ENCODE data around the gene ODF2. TPM values are rescaled to one million over a fixed set of nuclear protein-coding genes. Genes with fewer than 3 reads are reported as not detected.

The ODF2 gene
- total RNA-seq, 4 donors from 2014 or later, result 13.2 to 62.3 (median 19.8) TPM

GRCh38 chr9:128532581-128532980, 76.8 kb downstream of the ODF2 start:
- no peak overlapping the region for H3K4me3 ChIP-seq
- TF ChIP-seq EP300 (IDR thresholded peaks at IDR 0.05; ENCODE audit: low read depth) (no peak), POLR2AphosphoS5 (IDR thresholded peaks at IDR 0.05) (no peak), POLR2A (IDR thresholded peaks at IDR 0.05) (no peak)
- TF ChIP-seq, protein P1, sequence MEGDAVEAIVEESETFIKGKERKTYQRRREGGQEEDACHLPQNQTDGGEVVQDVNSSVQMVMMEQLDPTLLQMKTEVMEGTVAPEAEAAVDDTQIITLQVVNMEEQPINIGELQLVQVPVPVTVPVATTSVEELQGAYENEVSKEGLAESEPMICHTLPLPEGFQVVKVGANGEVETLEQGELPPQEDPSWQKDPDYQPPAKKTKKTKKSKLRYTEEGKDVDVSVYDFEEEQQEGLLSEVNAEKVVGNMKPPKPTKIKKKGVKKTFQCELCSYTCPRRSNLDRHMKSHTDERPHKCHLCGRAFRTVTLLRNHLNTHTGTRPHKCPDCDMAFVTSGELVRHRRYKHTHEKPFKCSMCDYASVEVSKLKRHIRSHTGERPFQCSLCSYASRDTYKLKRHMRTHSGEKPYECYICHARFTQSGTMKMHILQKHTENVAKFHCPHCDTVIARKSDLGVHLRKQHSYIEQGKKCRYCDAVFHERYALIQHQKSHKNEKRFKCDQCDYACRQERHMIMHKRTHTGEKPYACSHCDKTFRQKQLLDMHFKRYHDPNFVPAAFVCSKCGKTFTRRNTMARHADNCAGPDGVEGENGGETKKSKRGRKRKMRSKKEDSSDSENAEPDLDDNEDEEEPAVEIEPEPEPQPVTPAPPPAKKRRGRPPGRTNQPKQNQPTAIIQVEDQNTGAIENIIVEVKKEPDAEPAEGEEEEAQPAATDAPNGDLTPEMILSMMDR (IDR thresholded peaks at IDR 0.05), result no peak
- DNase-seq, result no peak
- in situ Hi-C loops (cut with MboI; ENCODE audit: low pct_ligation_motif_present in 1 of 4, low pct_unique_long_range_greater_than_20kb in 1 of 4, low sequenced_read_pairs in 3 of 4) (no loop called here), intact Hi-C loops (cut with DNase I; ENCODE audit: low total_unique reads) (no loop called here)
- H3K36me3 ChIP-seq, result peaks cover 0 to 70% (median 22%) of the 10 kb centered on the region in 4 donors
- no peaks in the 10 kb centered on the region for H3K9me3 ChIP-seq
- H3K4me1 ChIP-seq, result no peaks in the 10 kb centered on the region
- no peaks in the 10 kb centered on the region for H3K27me3 ChIP-seq
- no peak overlapping the region for H3K27ac ChIP-seq
- WGBS, 2 donors (ENCODE audit: low coverage in 1 of 2), result 95 to 100% methylated on average over 3 to 4 of the region's 4 CpGs

- intact Hi-C loops (cut with DNase I; ENCODE audit: low total_unique reads), result no loop called here
- H3K27me3 ChIP-seq, result no peaks in the 10 kb centered on the region
- peaks cover 0 to 57% (median 20%) of the 10 kb centered on the region in 4 donors for H3K36me3 ChIP-seq
- DNase-seq, result no peak
- in situ Hi-C loops (cut with MboI; ENCODE audit: low pct_ligation_motif_present in 1 of 4, low pct_unique_long_range_greater_than_20kb in 1 of 4, low sequenced_read_pairs in 3 of 4), result no loop called here
- H3K4me3 ChIP-seq, result no peak overlapping the region
- 79 to 94% methylated on average over 3 of the region's 3 CpGs for WGBS, 2 donors (ENCODE audit: low coverage in 1 of 2)
- no peak overlapping the region for H3K27ac ChIP-seq
- no peaks in the 10 kb centered on the region for H3K9me3 ChIP-seq
- no peaks in the 10 kb centered on the region for H3K4me1 ChIP-seq
- TF ChIP-seq POLR2A (IDR thresholded peaks at IDR 0.05) (no peak), EP300 (IDR thresholded peaks at IDR 0.05; ENCODE audit: low read depth) (no peak), POLR2AphosphoS5 (IDR thresholded peaks at IDR 0.05) (no peak)
- TF ChIP-seq, protein P1 (IDR thresholded peaks at IDR 0.05), result no peak
Observed at GRCh38 chr9:128540634-128541360, 85.0 kb downstream of the ODF2 start.

DNA sequence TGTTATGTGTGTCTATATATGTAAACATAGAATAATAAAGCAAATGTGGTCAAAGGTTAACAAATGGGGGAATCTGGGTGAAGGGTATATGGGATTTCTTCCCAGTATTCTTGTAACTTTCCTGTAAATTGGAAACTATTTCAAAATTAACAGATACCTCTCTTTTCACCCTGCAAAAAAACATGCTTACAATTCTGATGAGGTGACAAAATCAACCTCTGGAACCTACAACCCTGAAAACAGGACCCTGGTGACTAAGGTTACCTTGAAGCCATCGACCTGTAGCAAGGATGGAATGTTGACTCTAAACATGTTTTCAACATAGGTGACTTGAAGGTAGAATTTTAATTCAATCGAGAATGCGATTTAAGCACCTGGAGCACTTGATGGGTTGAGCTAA, 90.7 kb downstream of the ODF2 start:
- no peak for DNase-seq
- 71 to 100% methylated on average over 2 to 3 of the region's 3 CpGs for WGBS, 2 donors (ENCODE audit: low coverage in 1 of 2)
- Histone ChIP-seq H3K27me3 (no peaks in the 10 kb centered on the region), H3K9me3 (no peaks in the 10 kb centered on the region), H3K4me3 (no peak overlapping the region), H3K36me3 (peaks cover 0 to 8% (median 3%) of the 10 kb centered on the region in 4 donors), H3K4me1 (peaks cover 4 to 25% (median 13%) of the 10 kb centered on the region in 4 donors), H3K27ac (no peak overlapping the region)
- intact Hi-C loops (cut with DNase I; ENCODE audit: low total_unique reads), result loop anchor here (5.0 kb wide), 1 partner anchor 39 kb away; no protein-coding TSS in a partner anchor
- in situ Hi-C loops (cut with MboI; ENCODE audit: low pct_ligation_motif_present in 1 of 4, low pct_unique_long_range_greater_than_20kb in 1 of 4, low sequenced_read_pairs in 3 of 4), result no loop called here
- TF ChIP-seq POLR2A (IDR thresholded peaks at IDR 0.05), result no peak
- no peak for TF ChIP-seq EP300 (IDR thresholded peaks at IDR 0.05; ENCODE audit: low read depth)
- TF ChIP-seq, protein P1 (IDR thresholded peaks at IDR 0.05), result no peak

DNA sequence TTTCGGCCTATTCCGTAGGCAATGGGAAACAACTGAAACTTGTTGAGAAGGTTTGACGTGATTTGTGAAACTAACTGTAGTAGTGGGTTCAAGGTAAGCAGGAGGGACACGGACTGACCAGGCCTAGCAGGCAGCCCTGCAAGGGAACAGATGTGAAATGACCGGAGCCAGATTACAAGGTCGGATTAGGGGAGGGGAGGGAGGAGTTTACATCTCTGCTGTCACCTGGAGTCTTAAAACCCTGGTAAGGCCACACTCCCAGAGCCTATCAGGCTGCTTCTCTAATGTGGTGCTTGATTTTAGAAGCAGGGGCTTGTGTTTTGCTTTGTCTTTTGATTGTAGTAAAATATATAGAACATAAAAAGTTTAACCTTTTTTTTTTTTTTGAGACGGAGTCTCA, 93.1 kb downstream of the ODF2 start:
- Histone ChIP-seq H3K9me3 (no peaks in the 10 kb centered on the region), H3K27ac (peak overlapping the region in 3 of 4 donors; percentile 97 to 99 (median 99)), H3K4me3 (no peak overlapping the region), H3K4me1 (peaks cover 8 to 35% (median 22%) of the 10 kb centered on the region in 4 donors), H3K36me3 (no peaks in the 10 kb centered on the region), H3K27me3 (no peaks in the 10 kb centered on the region)
- TF ChIP-seq POLR2A (IDR thresholded peaks at IDR 0.05), result no peak
- TF ChIP-seq POLR2AphosphoS5 (IDR thresholded peaks at IDR 0.05), result no peak
- TF ChIP-seq EP300 (IDR thresholded peaks at IDR 0.05; ENCODE audit: low read depth), result no peak
- TF ChIP-seq, protein P1 (IDR thresholded peaks at IDR 0.05), result no peak
- in situ Hi-C loops (cut with MboI; ENCODE audit: low pct_ligation_motif_present in 1 of 4, low pct_unique_long_range_greater_than_20kb in 1 of 4, low sequenced_read_pairs in 3 of 4), result no loop called here
- no peak for DNase-seq
- WGBS, 2 donors (ENCODE audit: low coverage in 1 of 2), result 93 to 94% methylated on average over 5 to 7 of the region's 7 CpGs
- intact Hi-C loops (cut with DNase I; ENCODE audit: low total_unique reads), result loop anchor here (5.0 kb wide), 1 partner anchor 42 kb away; no protein-coding TSS in a partner anchor
